Panc1 (cell line): ENCODE results near the gene ZBTB48. TPM values are rescaled to one million over a fixed set of nuclear protein-coding genes. Genes with fewer than 3 reads are reported as not detected.

Source experiments
- ATAC-seq: fragments of 200-7000 bp; cut with Tn5 transposase; 2 replicates; pipeline ENCODE4 v1.9.1; 2020; ENCODE audit warnings: mild to moderate bottlenecking, moderate library complexity
- BruUV-seq: library from RNA; stranded (reverse); fragments of 400-500 nt; replicated peaks from 2 replicates; lab custom pipeline; 2021; lab: Mats Ljungman, UMichigan
- CTCF ChIA-PET: fragments of 300-600 bp; sonication (Branson Sonifier 250); formaldehyde crosslinking; loops from one replicate; lab custom pipeline; 2022; ENCODE audit warnings: antibody characterized with exemption; lab: Charles Lee
- POLR2A ChIA-PET: fragments of 300-600 bp; sonication (Branson Sonifier 250); formaldehyde crosslinking; loops from one replicate; lab custom pipeline; 2022; ENCODE audit warnings: antibody characterized with exemption; lab: Charles Lee
- DNase-seq: peaks from one replicate; pipeline ENCODE4 v3.0.0-alpha.2; 2010; ENCODE audit warnings: low read depth, low spot score
- H3K27ac ChIP-seq: 2 replicates; pipeline ENCODE4 v1.5.1; 2011; ENCODE audit warnings: mild to moderate bottlenecking, low read length, inconsistent platforms
- H3K27me3 ChIP-seq: fragments of 200-500 bp; sonication (Bioruptor generic); 2 replicates; pipeline ENCODE4 v1.6.0; 2014; ENCODE audit warnings: low read length, inconsistent platforms; ENCODE audit not compliant: control insufficient read depth, insufficient read depth
- H3K36me3 ChIP-seq: fragments of 200-500 bp; sonication (Bioruptor generic); 2 replicates; pipeline ENCODE4 v1.5.1; 2014; ENCODE audit warnings: inconsistent platforms, mild to moderate bottlenecking, low read length, moderate library complexity; ENCODE audit not compliant: control insufficient read depth, insufficient read depth
- H3K4me1 ChIP-seq: 2 replicates; pipeline ENCODE4 v1.5.1; 2011; ENCODE audit warnings: inconsistent platforms, mild to moderate bottlenecking, low read length, moderate library complexity; ENCODE audit not compliant: control insufficient read depth, insufficient read depth
- H3K4me3 ChIP-seq, 2 experiments: 2 replicates each; pipeline ENCODE4 v1.5.1; 2011 to 2012; ENCODE audit warnings: low read depth in 2 of 2, low read length in 2 of 2, mild to moderate bottlenecking in 2 of 2, inconsistent platforms in 1 of 2, moderate library complexity in 1 of 2
- H3K9me3 ChIP-seq: fragments of 200-500 bp; sonication (Bioruptor generic); 2 replicates; pipeline ENCODE4 v1.5.1; 2014; ENCODE audit warnings: low read depth, mild to moderate bottlenecking, inconsistent platforms, low read length, moderate library complexity; ENCODE audit not compliant: control insufficient read depth, insufficient read depth
- CTCF ChIP-seq: fragments of 450-650 bp; IDR thresholded peaks from 2 replicates; pipeline ENCODE4 v1.5.1; 2017; ENCODE audit warnings: mild to moderate bottlenecking
- POLR2AphosphoS5 ChIP-seq: IDR thresholded peaks from 2 replicates; pipeline ENCODE4 v1.6.1; 2012; ENCODE audit warnings: mild to moderate bottlenecking, low read depth, low read length, moderate library complexity
- REST ChIP-seq, 2 experiments: IDR thresholded peaks; 2 replicates each; pipeline ENCODE4 v1.6.1; 2011 to 2012; ENCODE audit warnings: low read depth in 2 of 2, control low read depth in 1 of 2, low read length in 1 of 2, mild to moderate bottlenecking in 1 of 2, moderate library complexity in 1 of 2; ENCODE audit not compliant: insufficient read depth in 1 of 2
- SIN3A ChIP-seq: IDR thresholded peaks from 2 replicates; pipeline ENCODE4 v1.6.1; 2012; ENCODE audit warnings: low read depth, mild to moderate bottlenecking, low read length, moderate library complexity, borderline replicate concordance; ENCODE audit not compliant: insufficient read depth
- TCF7L2 ChIP-seq: IDR thresholded peaks from 2 replicates; pipeline ENCODE4 v1.6.1; 2011; ENCODE audit warnings: mild to moderate bottlenecking, low read depth, low read length, inconsistent platforms
- in situ Hi-C: cut with HindIII; loops from 2 replicates; pipeline ENCODE4 v1.10.0; 2016; ENCODE audit warnings: low sequenced_read_pairs, low pct_unique_long_range_greater_than_20kb
- intact Hi-C: fragments of 100-400 bp; cut with micrococcal nuclease; formaldehyde crosslinking; loops from one replicate; pipeline ENCODE4 v1.10.0; 2022; ENCODE audit not compliant: unreplicated experiment
- total RNA-seq: library from RNA; stranded (reverse); gene quantifications from one replicate; pipeline ENCODE4 v1.2.1, GENCODE V29; 2021; ENCODE audit not compliant: unreplicated experiment

ZBTB48 gene
- total RNA-seq, 1 experiment from 2014 or later, result 40.7 TPM

GRCh38 chr1:6622396-6623152, 42.8 kb downstream of the ZBTB48 start:
- CTCF ChIA-PET, result no interaction called here
- H3K27ac ChIP-seq, result peak overlapping the region; percentile 79
- peaks cover 4% of the 10 kb centered on the region; the same call in 1 of the 2 replicates for H3K36me3 ChIP-seq
- DNase-seq (no peak), ATAC-seq (no peak)
- intact Hi-C loops, result no loop called here
- no peak overlapping the region for H3K4me3 ChIP-seq
- TSS peak; percentile 21 for BruUV-seq
- no peaks in the 10 kb centered on the region for H3K27me3 ChIP-seq
- POLR2A ChIA-PET, result no interaction called here
- no peaks in the 10 kb centered on the region for H3K9me3 ChIP-seq
- TF ChIP-seq TCF7L2 (no peak), POLR2AphosphoS5 (no peak), SIN3A (no peak), CTCF (no peak), REST (IDR thresholded peaks at IDR 0.05; ENCODE audit: insufficient read depth in 1 of 2, low read depth in 2 of 2, low read length in 1 of 2) (no peak)
- in situ Hi-C loops, result no loop called here
- H3K4me1 ChIP-seq, result peaks cover 32% of the 10 kb centered on the region

GRCh38 chr1:6623269-6623965, 43.6 kb downstream of the ZBTB48 start:
- BruUV-seq, result no TSS peak
- intact Hi-C loops (no loop called here), in situ Hi-C loops (no loop called here)
- TF ChIP-seq CTCF (no peak), POLR2AphosphoS5 (no peak), SIN3A (no peak), REST (IDR thresholded peaks at IDR 0.05; ENCODE audit: insufficient read depth in 1 of 2, low read depth in 2 of 2, low read length in 1 of 2) (no peak), TCF7L2 (no peak)
- Histone ChIP-seq H3K27me3 (no peaks in the 10 kb centered on the region), H3K4me1 (peaks cover 32% of the 10 kb centered on the region), H3K36me3 (peaks cover 6% of the 10 kb centered on the region; the same call in 1 of the 2 replicates), H3K9me3 (no peaks in the 10 kb centered on the region), H3K27ac (peak overlapping the region; percentile 79), H3K4me3 (no peak overlapping the region; a peak in 1 of 4 replicates)
- CTCF ChIA-PET, result interaction anchor here (1.2 kb wide), 1 partner anchor 9 kb away, joined by 3 read pairs; no protein-coding TSS in a partner anchor
- ATAC-seq, result no peak
- POLR2A ChIA-PET, result no interaction called here
- no peak for DNase-seq
